ENCODE measurements around the gene PLEKHM2.
A peak's percentile ranks its signal among the peaks of the same experiment; 100 is the strongest.

PLEKHM2 gene

GRCh38 chr1:15761366-15762128 lies 77.4 kb downstream of the PLEKHM2 start:
- no peak for DNase-seq (ENCODE audit: low read depth, low spot score)
- Histone ChIP-seq H3K9ac (ENCODE audit: insufficient read length, low read depth) (peak overlapping the region; percentile 50), H3K36me3 (ENCODE audit: insufficient read depth, insufficient read length, low read length) (peaks cover 24% of the 10 kb centered on the region), H3K4me1 (ENCODE audit: insufficient read depth, insufficient read length) (peaks cover 27% of the 10 kb centered on the region), H3K4me3 (ENCODE audit: insufficient read length, low read depth) (no peak overlapping the region), H3K9me3 (ENCODE audit: insufficient read depth, low read length) (no peaks in the 10 kb centered on the region), H3K27me3 (ENCODE audit: insufficient read depth, insufficient read length) (peaks cover 14% of the 10 kb centered on the region)
- TF ChIP-seq ZNF274 (IDR thresholded peaks at IDR 0.05; ENCODE audit: low read depth, low read length) (no peak), YY1 (IDR thresholded peaks at IDR 0.05; ENCODE audit: insufficient read depth, insufficient read length) (no peak), SUZ12 (IDR thresholded peaks at IDR 0.05; ENCODE audit: extremely low read depth, insufficient read depth, insufficient read length) (no peak)

- Histone ChIP-seq H3K4me3 (ENCODE audit: insufficient read length, low read depth) (no peak overlapping the region), H3K36me3 (ENCODE audit: insufficient read depth, insufficient read length, low read length) (peaks cover 28% of the 10 kb centered on the region), H3K9me3 (ENCODE audit: insufficient read depth, low read length) (no peaks in the 10 kb centered on the region), H3K9ac (ENCODE audit: insufficient read length, low read depth) (no peak overlapping the region), H3K27me3 (ENCODE audit: insufficient read depth, insufficient read length) (peaks cover 4% of the 10 kb centered on the region), H3K4me1 (ENCODE audit: insufficient read depth, insufficient read length) (peaks cover 21% of the 10 kb centered on the region)
- no peak for DNase-seq (ENCODE audit: low read depth, low spot score)
- TF ChIP-seq SUZ12 (IDR thresholded peaks at IDR 0.05; ENCODE audit: extremely low read depth, insufficient read depth, insufficient read length) (no peak), ZNF274 (IDR thresholded peaks at IDR 0.05; ENCODE audit: low read depth, low read length) (no peak), YY1 (IDR thresholded peaks at IDR 0.05; ENCODE audit: insufficient read depth, insufficient read length) (no peak)
Measured at GRCh38 chr1:15762546-15762945, 78.4 kb downstream of the PLEKHM2 start.

DNA sequence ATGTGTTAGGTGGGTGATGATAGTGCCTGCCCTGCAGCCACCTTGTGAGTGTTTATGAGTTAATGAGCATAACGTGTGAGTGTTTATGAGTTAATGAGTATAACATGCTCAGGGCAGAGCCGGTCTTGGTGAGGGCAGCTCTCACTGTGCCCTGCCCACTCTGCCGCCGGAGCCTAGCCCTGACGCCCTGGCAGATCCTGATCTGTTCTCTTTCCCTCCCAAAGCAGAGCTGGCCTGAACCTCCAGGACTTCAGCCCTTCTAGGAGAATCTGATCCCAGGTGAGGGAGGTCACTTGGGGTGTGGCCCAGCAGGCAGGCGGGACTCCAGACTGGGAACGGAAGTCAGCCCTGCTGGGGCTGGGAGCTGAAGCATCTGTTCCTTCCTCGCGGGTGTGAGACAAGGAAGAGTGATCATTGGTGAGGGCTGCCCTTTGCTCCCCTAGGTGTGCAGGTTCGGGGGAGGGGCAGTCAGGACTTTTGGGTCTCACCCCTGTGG lies 80.2 kb downstream of the PLEKHM2 start:
- no peak overlapping the region for H3K4me3 ChIP-seq (ENCODE audit: insufficient read length, low read depth)
- DNase-seq (ENCODE audit: low read depth, low spot score) = no peak
- no peaks in the 10 kb centered on the region for H3K9me3 ChIP-seq (ENCODE audit: insufficient read depth, low read length)
- peaks cover 43% of the 10 kb centered on the region for H3K36me3 ChIP-seq (ENCODE audit: insufficient read depth, insufficient read length, low read length)
- TF ChIP-seq ZNF274 (IDR thresholded peaks at IDR 0.05; ENCODE audit: low read depth, low read length) (no peak), SUZ12 (IDR thresholded peaks at IDR 0.05; ENCODE audit: extremely low read depth, insufficient read depth, insufficient read length) (no peak), YY1 (IDR thresholded peaks at IDR 0.05; ENCODE audit: insufficient read depth, insufficient read length) (no peak)
- peaks cover 17% of the 10 kb centered on the region for H3K4me1 ChIP-seq (ENCODE audit: insufficient read depth, insufficient read length)
- no peaks in the 10 kb centered on the region for H3K27me3 ChIP-seq (ENCODE audit: insufficient read depth, insufficient read length)
- H3K9ac ChIP-seq (ENCODE audit: insufficient read length, low read depth) = no peak overlapping the region

DNA sequence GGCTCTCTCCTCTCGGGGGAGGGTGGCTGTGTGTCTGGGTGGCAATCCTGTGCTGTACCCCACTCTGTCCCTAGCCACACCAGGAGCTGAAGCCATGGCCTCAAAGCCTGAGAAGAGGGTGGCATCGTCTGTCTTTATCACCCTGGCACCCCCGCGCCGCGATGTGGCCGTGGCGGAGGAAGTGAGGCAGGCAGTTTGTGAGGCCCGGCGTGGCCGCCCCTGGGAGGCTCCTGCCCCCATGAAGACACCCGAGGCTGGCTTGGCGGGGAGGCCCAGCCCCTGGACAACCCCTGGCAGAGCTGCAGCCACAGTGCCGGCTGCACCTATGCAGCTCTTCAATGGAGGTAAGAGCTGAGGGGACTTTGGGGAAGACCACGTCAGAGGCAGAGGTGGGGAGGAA lies 80.8 kb downstream of the PLEKHM2 start:
- no peak for DNase-seq (ENCODE audit: low read depth, low spot score)
- Histone ChIP-seq H3K27me3 (ENCODE audit: insufficient read depth, insufficient read length) (no peaks in the 10 kb centered on the region), H3K9ac (ENCODE audit: insufficient read length, low read depth) (no peak overlapping the region), H3K36me3 (ENCODE audit: insufficient read depth, insufficient read length, low read length) (peaks cover 45% of the 10 kb centered on the region), H3K9me3 (ENCODE audit: insufficient read depth, low read length) (no peaks in the 10 kb centered on the region), H3K4me1 (ENCODE audit: insufficient read depth, insufficient read length) (peaks cover 17% of the 10 kb centered on the region), H3K4me3 (ENCODE audit: insufficient read length, low read depth) (no peak overlapping the region)
- TF ChIP-seq ZNF274 (IDR thresholded peaks at IDR 0.05; ENCODE audit: low read depth, low read length) (no peak), SUZ12 (IDR thresholded peaks at IDR 0.05; ENCODE audit: extremely low read depth, insufficient read depth, insufficient read length) (no peak), YY1 (IDR thresholded peaks at IDR 0.05; ENCODE audit: insufficient read depth, insufficient read length) (no peak)

- TF ChIP-seq SUZ12 (IDR thresholded peaks at IDR 0.05; ENCODE audit: extremely low read depth, insufficient read depth, insufficient read length) = no peak
- TF ChIP-seq ZNF274 (IDR thresholded peaks at IDR 0.05; ENCODE audit: low read depth, low read length) = no peak
- TF ChIP-seq YY1 (IDR thresholded peaks at IDR 0.05; ENCODE audit: insufficient read depth, insufficient read length) = no peak
- peaks cover 17% of the 10 kb centered on the region for H3K4me1 ChIP-seq (ENCODE audit: insufficient read depth, insufficient read length)
- H3K4me3 ChIP-seq (ENCODE audit: insufficient read length, low read depth) = no peak overlapping the region
- H3K27me3 ChIP-seq (ENCODE audit: insufficient read depth, insufficient read length) = no peaks in the 10 kb centered on the region
- H3K9ac ChIP-seq (ENCODE audit: insufficient read length, low read depth) = no peak overlapping the region
- no peak for DNase-seq (ENCODE audit: low read depth, low spot score)
- H3K36me3 ChIP-seq (ENCODE audit: insufficient read depth, insufficient read length, low read length) = peaks cover 52% of the 10 kb centered on the region
- H3K9me3 ChIP-seq (ENCODE audit: insufficient read depth, low read length) = no peaks in the 10 kb centered on the region
Measured at GRCh38 chr1:15765495-15766194, 81.5 kb downstream of the PLEKHM2 start.

- Histone ChIP-seq H3K36me3 (ENCODE audit: insufficient read depth, insufficient read length, low read length) (peaks cover 69% of the 10 kb centered on the region), H3K4me1 (ENCODE audit: insufficient read depth, insufficient read length) (peaks cover 14% of the 10 kb centered on the region), H3K9me3 (ENCODE audit: insufficient read depth, low read length) (no peaks in the 10 kb centered on the region), H3K9ac (ENCODE audit: insufficient read length, low read depth) (no peak overlapping the region), H3K27me3 (ENCODE audit: insufficient read depth, insufficient read length) (no peaks in the 10 kb centered on the region), H3K4me3 (ENCODE audit: insufficient read length, low read depth) (no peak overlapping the region)
- no peak for DNase-seq (ENCODE audit: low read depth, low spot score)
- no peak for TF ChIP-seq SUZ12 (IDR thresholded peaks at IDR 0.05; ENCODE audit: extremely low read depth, insufficient read depth, insufficient read length)
- TF ChIP-seq YY1 (IDR thresholded peaks at IDR 0.05; ENCODE audit: insufficient read depth, insufficient read length) = no peak
- TF ChIP-seq ZNF274 (IDR thresholded peaks at IDR 0.05; ENCODE audit: low read depth, low read length) = no peak
Measured at GRCh38 chr1:15767941-15768340, 83.8 kb downstream of the PLEKHM2 start.

GRCh38 chr1:15768388-15768787 lies 84.3 kb downstream of the PLEKHM2 start:
- DNase-seq (ENCODE audit: low read depth, low spot score) = no peak
- TF ChIP-seq ZNF274 (IDR thresholded peaks at IDR 0.05; ENCODE audit: low read depth, low read length) = no peak
- no peak for TF ChIP-seq YY1 (IDR thresholded peaks at IDR 0.05; ENCODE audit: insufficient read depth, insufficient read length)
- TF ChIP-seq SUZ12 (IDR thresholded peaks at IDR 0.05; ENCODE audit: extremely low read depth, insufficient read depth, insufficient read length) = no peak
- no peaks in the 10 kb centered on the region for H3K9me3 ChIP-seq (ENCODE audit: insufficient read depth, low read length)
- H3K36me3 ChIP-seq (ENCODE audit: insufficient read depth, insufficient read length, low read length) = peaks cover 69% of the 10 kb centered on the region
- no peaks in the 10 kb centered on the region for H3K27me3 ChIP-seq (ENCODE audit: insufficient read depth, insufficient read length)
- H3K4me1 ChIP-seq (ENCODE audit: insufficient read depth, insufficient read length) = peaks cover 14% of the 10 kb centered on the region
- H3K9ac ChIP-seq (ENCODE audit: insufficient read length, low read depth) = no peak overlapping the region
- no peak overlapping the region for H3K4me3 ChIP-seq (ENCODE audit: insufficient read length, low read depth)
